Karpas-422 (cell line): Measurements from ENCODE around the gene SH3BP1. TPM values are rescaled to one million over a fixed set of nuclear protein-coding genes. Genes with fewer than 3 reads are reported as not detected.
A peak's percentile ranks its signal among the peaks of the same experiment; 100 is the strongest.

Experiments
- DNase-seq: peaks from one replicate; pipeline ENCODE4 v3.0.0-alpha.2; 2015
- H2AFZ ChIP-seq: fragments of 200-600 bp; sonication (generic); 2 replicates; pipeline ENCODE4 v1.6.1; 2014; ENCODE audit warnings: antibody characterized with exemption, low read length, mixed read lengths
- H3K27ac ChIP-seq: fragments of 200-600 bp; sonication (generic); 2 replicates; pipeline ENCODE4 v1.5.1; 2014; ENCODE audit warnings: mild to moderate bottlenecking, low read length, moderate library complexity
- H3K27me3 ChIP-seq: fragments of 200-600 bp; sonication (generic); 2 replicates; pipeline ENCODE4 v1.6.1; 2014; ENCODE audit warnings: low read length, mixed read lengths
- H3K36me3 ChIP-seq: fragments of 200-600 bp; sonication (generic); 2 replicates; pipeline ENCODE4 v1.6.1; 2014; ENCODE audit warnings: low read length, mixed read lengths; ENCODE audit not compliant: insufficient read depth
- H3K4me1 ChIP-seq: fragments of 200-600 bp; sonication (generic); 2 replicates; pipeline ENCODE4 v1.6.1; 2014; ENCODE audit warnings: mild to moderate bottlenecking, low read length, mixed read lengths
- H3K4me2 ChIP-seq: fragments of 200-600 bp; sonication (generic); 2 replicates; pipeline ENCODE4 v1.6.1; 2014; ENCODE audit warnings: low read length, low read depth, mild to moderate bottlenecking; ENCODE audit not compliant: poor library complexity, severe bottlenecking
- H3K4me3 ChIP-seq: fragments of 200-600 bp; sonication (generic); 2 replicates; pipeline ENCODE4 v1.5.1; 2014; ENCODE audit warnings: mild to moderate bottlenecking, antibody characterized with exemption, low read length, mixed read lengths
- H3K79me2 ChIP-seq: fragments of 200-600 bp; sonication (generic); 2 replicates; pipeline ENCODE4 v1.6.1; 2014; ENCODE audit warnings: mild to moderate bottlenecking, low read length, mixed read lengths
- H3K9ac ChIP-seq: fragments of 200-600 bp; sonication (generic); 2 replicates; pipeline ENCODE4 v1.6.0; 2014; ENCODE audit warnings: low read length
- H3K9me2 ChIP-seq: fragments of 200-600 bp; sonication (generic), shearing (Covaris generic); replicated peaks from 2 replicates; pipeline ENCODE4 v1.6.0; 2014; ENCODE audit warnings: mild to moderate bottlenecking, low read length, moderate library complexity; ENCODE audit not compliant: insufficient read depth
- H3K9me3 ChIP-seq: fragments of 300-700, 200-600 bp; sonication (generic); 2 replicates; pipeline ENCODE4 v1.6.1; 2014; ENCODE audit warnings: low read length, mixed read lengths
- H4K20me1 ChIP-seq: fragments of 200-600 bp; sonication (generic); 2 replicates; pipeline ENCODE4 v1.6.1; 2014; ENCODE audit warnings: mild to moderate bottlenecking, antibody characterized with exemption, low read length, low read depth; ENCODE audit not compliant: insufficient read depth
- total RNA-seq: library from RNA; depleted of rRNA; stranded (reverse); fragments of >200 nt; shearing (Covaris generic); gene quantifications from 2 replicates; pipeline ENCODE4 v1.2.3, GENCODE V29; 2014; ENCODE audit warnings: low replicate concordance

SH3BP1 gene
- total RNA-seq, 1 experiment from 2014 or later = 43.2 TPM

DNA sequence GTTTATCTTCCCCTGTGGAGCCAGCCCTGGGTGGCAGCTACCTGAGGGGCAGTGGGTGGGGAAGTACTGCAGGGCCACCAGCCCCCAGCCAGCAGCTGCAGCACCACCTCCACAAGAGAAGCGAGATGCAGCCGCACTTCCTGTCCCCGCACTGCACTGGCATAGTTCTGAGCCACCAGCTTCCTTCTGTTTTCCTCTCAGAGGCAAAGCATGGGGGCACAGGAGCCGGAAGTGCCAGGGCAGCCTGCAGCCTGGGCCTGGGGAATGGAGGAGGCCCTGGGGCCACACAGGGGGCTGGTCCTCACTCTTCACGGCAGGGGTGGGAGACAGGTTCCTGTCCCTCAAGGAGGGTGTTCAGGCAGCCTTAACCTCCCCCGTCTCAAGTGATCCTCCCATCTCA lies 11.9 kb upstream of the SH3BP1 start:
- H3K4me1 ChIP-seq = peaks cover 11% of the 10 kb centered on the region
- no peak overlapping the region for H3K4me3 ChIP-seq
- no peak overlapping the region for H3K4me2 ChIP-seq
- H2AFZ ChIP-seq = no peak overlapping the region
- no peak overlapping the region for H3K9ac ChIP-seq
- peaks cover 10% of the 10 kb centered on the region; the same call in 1 of the 2 replicates for H3K36me3 ChIP-seq
- H3K9me3 ChIP-seq = no peaks in the 10 kb centered on the region
- 0 out of 2 replicates have a peak, but pooled peaks cover 4% of the 10 kb centered on the region for H4K20me1 ChIP-seq
- no peaks in the 10 kb centered on the region for H3K79me2 ChIP-seq
- H3K27me3 ChIP-seq = no peaks in the 10 kb centered on the region
- DNase-seq = no peak
- H3K9me2 ChIP-seq = no peaks in the 10 kb centered on the region
- no peak overlapping the region for H3K27ac ChIP-seq

DNA sequence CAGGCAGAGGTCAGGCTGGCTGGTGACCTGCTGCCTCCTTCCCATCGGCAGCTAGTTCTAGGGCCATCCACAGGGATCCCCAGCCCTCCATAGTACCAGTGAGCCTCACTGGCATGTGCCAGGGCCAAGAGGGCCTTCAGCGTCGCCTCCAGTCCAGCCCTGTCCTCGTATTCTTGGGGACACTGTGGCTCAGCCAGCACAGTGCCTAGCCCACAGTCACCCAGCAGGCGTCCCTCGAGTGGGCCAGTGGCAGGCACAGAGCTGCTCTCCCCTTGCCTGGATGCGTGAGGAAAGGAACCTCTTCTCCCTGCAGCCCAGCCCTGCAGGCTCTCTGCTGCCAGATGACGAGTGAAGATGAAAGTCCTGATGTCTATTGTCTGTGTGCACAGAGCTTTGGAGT lies 10.6 kb upstream of the SH3BP1 start:
- Histone ChIP-seq H2AFZ (no peak overlapping the region), H3K9me2 (no peaks in the 10 kb centered on the region), H3K27ac (no peak overlapping the region), H3K36me3 (peaks cover 8% of the 10 kb centered on the region; the same call in 1 of the 2 replicates), H3K9ac (no peak overlapping the region), H4K20me1 (no peaks in the 10 kb centered on the region), H3K79me2 (no peaks in the 10 kb centered on the region), H3K9me3 (no peaks in the 10 kb centered on the region), H3K4me1 (peaks cover 21% of the 10 kb centered on the region), H3K4me3 (no peak overlapping the region), H3K27me3 (no peaks in the 10 kb centered on the region), H3K4me2 (no peak overlapping the region)
- no peak for DNase-seq

DNA sequence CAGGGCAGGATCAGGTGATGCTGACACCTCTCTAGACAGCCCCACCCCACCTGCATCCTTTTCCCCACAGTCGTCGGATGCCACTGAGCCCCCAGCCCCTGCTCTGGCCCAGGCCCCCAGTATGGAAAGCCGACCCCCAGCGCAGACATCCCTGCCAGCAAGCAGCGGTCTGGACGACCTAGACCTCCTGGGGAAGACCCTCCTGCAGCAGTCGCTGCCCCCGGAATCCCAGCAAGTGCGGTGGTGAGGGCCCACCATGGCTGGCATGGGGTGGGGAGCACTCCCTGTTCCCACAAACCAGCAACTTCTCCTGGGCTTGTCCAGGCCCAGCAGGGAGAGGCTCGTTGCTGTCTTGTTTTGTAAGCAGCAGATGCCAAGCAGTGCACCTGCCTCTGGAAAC lies 9.5 kb upstream of the SH3BP1 start:
- Histone ChIP-seq H2AFZ (no peak overlapping the region), H3K27me3 (no peaks in the 10 kb centered on the region), H3K9me2 (no peaks in the 10 kb centered on the region), H3K9ac (no peak overlapping the region), H4K20me1 (no peaks in the 10 kb centered on the region), H3K36me3 (peaks cover 5% of the 10 kb centered on the region; the same call in 1 of the 2 replicates), H3K4me1 (peaks cover 31% of the 10 kb centered on the region), H3K4me3 (no peak overlapping the region), H3K9me3 (no peaks in the 10 kb centered on the region), H3K79me2 (no peaks in the 10 kb centered on the region), H3K27ac (no peak overlapping the region), H3K4me2 (no peak overlapping the region)
- no peak for DNase-seq

DNA sequence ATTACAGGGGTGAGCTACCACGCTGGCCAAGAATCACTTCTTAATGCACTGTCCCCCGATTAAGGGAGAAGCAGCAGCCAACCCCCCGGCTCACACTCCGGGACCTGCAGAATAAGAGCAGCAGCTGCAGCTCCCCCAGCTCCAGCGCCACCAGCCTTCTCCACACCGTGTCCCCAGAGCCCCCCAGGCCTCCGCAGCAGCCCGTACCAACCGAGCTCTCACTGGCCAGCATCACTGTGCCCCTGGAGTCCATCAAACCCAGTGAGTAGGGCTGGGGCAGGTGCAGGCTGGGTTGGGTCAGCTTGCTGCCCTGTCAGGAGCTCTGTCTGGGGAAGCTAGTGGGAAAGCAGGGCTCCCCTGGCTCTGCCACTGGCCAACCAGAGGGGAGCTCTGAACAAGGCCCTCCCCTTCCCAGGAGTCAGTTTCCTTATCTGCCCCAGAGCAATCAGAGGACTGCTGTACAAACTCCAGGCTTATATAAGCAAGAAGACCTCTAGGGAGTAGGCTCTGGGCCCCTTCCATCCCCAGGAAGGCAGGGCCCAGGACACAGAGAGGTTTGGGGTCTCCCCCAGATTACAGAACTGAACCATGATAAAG lies 8.5 kb upstream of the SH3BP1 start:
- no peak overlapping the region for H3K4me3 ChIP-seq
- peaks cover 5% of the 10 kb centered on the region; the same call in 1 of the 2 replicates for H3K36me3 ChIP-seq
- no peak for DNase-seq

DNA sequence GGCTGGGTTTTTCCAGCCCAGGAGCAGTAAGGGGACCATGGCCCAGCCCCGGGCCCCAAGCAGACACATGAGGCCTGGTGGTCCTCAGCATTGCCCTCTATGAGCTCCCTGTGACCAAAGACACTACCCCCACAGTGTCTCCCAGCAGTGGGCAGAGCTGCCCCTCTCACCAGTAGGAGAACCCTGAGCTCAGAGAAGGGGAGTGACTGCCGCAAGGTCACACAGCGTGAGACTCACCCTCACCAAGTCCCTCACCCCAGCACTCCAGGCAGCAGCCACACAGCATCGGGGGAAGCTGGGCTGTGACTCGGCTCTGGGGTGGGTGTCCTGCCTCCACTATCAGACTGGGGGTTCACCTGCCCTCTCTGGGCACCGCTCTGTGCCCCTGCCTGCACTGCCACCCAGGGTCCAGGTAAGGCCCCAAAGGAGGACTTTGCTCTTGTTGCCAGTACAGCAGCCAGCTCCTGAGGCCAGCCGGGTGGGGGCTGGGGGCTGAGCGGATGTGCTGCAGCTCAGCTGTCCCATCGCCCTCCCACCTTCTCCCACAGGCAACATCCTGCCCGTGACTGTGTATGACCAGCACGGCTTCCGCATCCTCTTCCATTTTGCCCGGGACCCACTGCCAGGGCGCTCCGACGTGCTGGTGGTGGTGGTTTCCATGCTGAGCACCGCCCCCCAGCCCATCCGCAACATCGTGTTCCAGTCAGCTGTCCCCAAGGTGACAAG lies 7.9 kb upstream of the SH3BP1 start:
- no peaks in the 10 kb centered on the region for H3K79me2 ChIP-seq
- peaks cover 5% of the 10 kb centered on the region; the same call in 1 of the 2 replicates for H3K36me3 ChIP-seq
- H3K4me3 ChIP-seq = no peak overlapping the region
- H3K4me1 ChIP-seq = peaks cover 36% of the 10 kb centered on the region
- H4K20me1 ChIP-seq = no peaks in the 10 kb centered on the region
- no peaks in the 10 kb centered on the region for H3K27me3 ChIP-seq
- peak overlapping the region; percentile 90 for H3K27ac ChIP-seq
- H3K4me2 ChIP-seq = no peak overlapping the region
- DNase-seq = no peak
- no peaks in the 10 kb centered on the region for H3K9me2 ChIP-seq
- no peak overlapping the region for H2AFZ ChIP-seq
- peak overlapping the region; percentile 63; the same call in 1 of the 2 replicates for H3K9ac ChIP-seq
- no peaks in the 10 kb centered on the region for H3K9me3 ChIP-seq

More for the DNA sequence above, 8.5 kb upstream of the SH3BP1 start:
- H3K27ac ChIP-seq = peak overlapping the region; percentile 18; the same call in 1 of the 2 replicates
- no peak overlapping the region for H3K9ac ChIP-seq
- no peak overlapping the region for H3K4me2 ChIP-seq
- peaks cover 31% of the 10 kb centered on the region for H3K4me1 ChIP-seq
- H2AFZ ChIP-seq = no peak overlapping the region
- no peaks in the 10 kb centered on the region for H4K20me1 ChIP-seq
- no peaks in the 10 kb centered on the region for H3K9me3 ChIP-seq
- H3K79me2 ChIP-seq = no peaks in the 10 kb centered on the region
- no peaks in the 10 kb centered on the region for H3K27me3 ChIP-seq
- H3K9me2 ChIP-seq = no peaks in the 10 kb centered on the region

DNA sequence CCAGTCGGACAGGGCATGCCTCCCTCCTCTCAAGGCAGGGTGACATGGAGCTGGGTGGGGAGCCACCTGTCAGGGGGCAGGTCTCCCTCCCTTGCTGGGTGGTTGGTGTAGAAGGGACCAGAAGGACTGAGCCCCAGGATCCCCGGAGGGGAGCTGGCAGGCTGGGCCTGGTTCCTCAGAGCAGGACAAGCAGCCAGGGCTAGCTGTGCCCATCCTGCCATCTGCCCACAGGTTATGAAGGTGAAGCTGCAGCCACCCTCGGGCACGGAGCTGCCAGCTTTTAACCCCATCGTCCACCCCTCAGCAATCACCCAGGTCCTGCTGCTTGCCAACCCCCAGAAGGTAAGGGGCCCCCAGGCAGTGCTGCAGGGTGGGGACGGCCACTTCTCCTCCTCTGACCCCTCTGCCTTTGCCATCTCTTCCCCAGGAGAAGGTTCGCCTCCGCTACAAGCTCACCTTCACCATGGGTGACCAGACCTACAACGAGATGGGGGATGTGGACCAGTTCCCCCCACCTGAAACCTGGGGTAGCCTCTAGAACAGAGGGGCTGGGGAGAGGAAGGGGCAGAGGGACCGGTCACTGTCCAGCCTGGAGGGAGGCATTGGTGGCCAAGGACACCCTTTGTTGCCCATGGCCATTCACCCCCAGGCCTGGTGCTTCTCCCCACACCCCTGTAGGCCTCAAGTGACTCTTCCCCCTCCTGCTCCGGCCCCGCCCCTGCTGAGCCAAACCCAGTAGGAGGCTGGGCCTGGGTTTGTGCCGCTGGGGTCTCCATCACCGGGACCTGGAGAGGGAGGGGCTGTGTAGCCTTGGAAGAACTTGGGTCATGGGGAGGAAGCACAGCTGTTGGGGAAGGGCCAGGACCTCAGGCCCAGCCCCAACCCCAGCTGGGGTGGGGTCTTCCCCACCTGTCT lies 7.0 kb upstream of the SH3BP1 start:
- Histone ChIP-seq H3K27ac (peak overlapping the region; percentile 90), H3K4me1 (peaks cover 40% of the 10 kb centered on the region), H3K9ac (peak overlapping the region; percentile 63), H3K27me3 (no peaks in the 10 kb centered on the region), H2AFZ (no peak overlapping the region), H3K36me3 (peaks cover 5% of the 10 kb centered on the region; the same call in 1 of the 2 replicates), H3K9me3 (no peaks in the 10 kb centered on the region), H3K4me2 (peak overlapping the region; percentile 57), H4K20me1 (no peaks in the 10 kb centered on the region), H3K4me3 (peak overlapping the region; percentile 48; the same call in 1 of the 2 replicates), H3K79me2 (no peaks in the 10 kb centered on the region), H3K9me2 (no peaks in the 10 kb centered on the region)
- peak; percentile 61 for DNase-seq

DNA sequence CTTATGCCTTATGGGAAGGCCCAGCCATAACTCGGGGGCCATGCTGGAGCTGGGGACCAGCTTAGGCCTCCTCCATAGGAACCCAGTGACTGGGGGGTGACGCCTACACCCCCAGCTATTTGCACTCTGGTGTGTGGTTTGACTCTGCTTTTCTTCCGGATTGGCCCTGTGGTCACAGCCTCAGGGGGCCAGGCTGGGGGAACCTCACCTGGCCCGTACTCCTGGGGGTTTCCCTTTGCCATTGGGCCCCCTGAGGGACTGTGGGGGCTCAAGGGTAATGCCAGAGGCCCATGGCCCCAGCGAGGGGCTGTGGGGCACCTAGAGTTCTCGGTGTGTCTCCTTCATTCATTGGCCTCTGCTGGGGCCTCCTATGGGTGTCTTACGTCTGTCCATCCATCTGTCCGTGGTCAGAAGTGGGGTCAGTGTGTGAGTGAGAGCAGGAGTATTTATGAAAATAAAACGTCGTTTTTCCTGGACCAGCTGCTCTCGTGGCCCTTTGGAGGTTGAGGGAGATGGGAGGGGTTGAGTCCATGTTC lies 6.3 kb upstream of the SH3BP1 start:
- DNase-seq = peak; percentile 66
- H3K36me3 ChIP-seq = peaks cover 5% of the 10 kb centered on the region; the same call in 1 of the 2 replicates
- H3K27me3 ChIP-seq = no peaks in the 10 kb centered on the region
- no peaks in the 10 kb centered on the region for H4K20me1 ChIP-seq
- peak overlapping the region; percentile 63 for H3K9ac ChIP-seq
- H2AFZ ChIP-seq = peak overlapping the region; percentile 18; the same call in 1 of the 2 replicates
- no peaks in the 10 kb centered on the region for H3K9me3 ChIP-seq
- H3K27ac ChIP-seq = peak overlapping the region; percentile 90
- H3K4me3 ChIP-seq = peak overlapping the region; percentile 48; the same call in 1 of the 2 replicates
- no peaks in the 10 kb centered on the region for H3K9me2 ChIP-seq
- H3K79me2 ChIP-seq = no peaks in the 10 kb centered on the region
- peak overlapping the region; percentile 57 for H3K4me2 ChIP-seq
- peaks cover 42% of the 10 kb centered on the region for H3K4me1 ChIP-seq
